ENCODE measurements around the gene FHIP2A. TPM values are rescaled to one million over a fixed set of nuclear protein-coding genes. Genes with fewer than 3 reads are reported as not detected.

FHIP2A gene
- total and polyA plus RNA-seq, 2 of the 4 experiments (the other 2 are of a cell fraction), result 10.7 to 16.5 TPM

DNA sequence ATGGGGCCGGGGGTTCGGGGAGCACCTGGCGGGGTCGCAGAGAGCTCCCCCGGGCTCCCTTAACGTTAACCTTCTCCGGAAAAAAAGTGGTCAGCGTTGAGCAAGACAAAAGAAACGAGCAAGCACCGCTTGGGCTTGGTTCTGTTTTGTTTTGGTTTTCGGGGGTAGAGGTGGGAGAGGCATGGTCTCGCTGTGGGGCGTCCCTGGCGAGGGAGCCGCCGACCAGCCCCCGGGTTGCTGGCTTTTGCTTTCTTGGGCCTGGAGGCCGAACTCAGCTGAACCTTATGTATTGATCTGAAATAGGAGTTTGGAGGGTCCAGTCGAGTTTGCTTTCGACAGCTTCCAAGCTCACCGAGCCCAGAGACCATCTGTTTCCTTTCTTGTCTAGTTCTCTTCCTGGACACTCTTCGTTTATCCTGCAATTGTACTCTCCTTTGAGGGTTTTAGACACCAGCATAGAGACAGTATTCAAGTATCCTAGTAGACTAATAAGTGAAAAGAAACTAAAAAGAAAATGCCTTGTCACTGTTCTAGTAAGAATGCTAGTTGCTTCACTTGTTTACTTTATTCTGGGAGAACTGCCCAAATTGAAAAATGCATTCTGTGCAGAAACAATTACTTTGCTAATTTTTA lies 980 bp downstream of the FHIP2A start:
- Histone ChIP-seq H2BK20ac (ENCODE audit: low read depth, low read length) (peak overlapping the region; percentile 90), H4K91ac (ENCODE audit: insufficient read depth, low read depth, low read length) (peak overlapping the region; percentile 96), H4K20me1 (ENCODE audit: insufficient read depth, low read length) (peaks cover 14% of the 10 kb centered on the region), H2BK120ac (ENCODE audit: low read depth, low read length) (peak overlapping the region; percentile 97), H2AK9ac (replicated peaks; ENCODE audit: low read depth, low read length, poor library complexity) (peak overlapping the region; percentile 88), H3K4me2 (ENCODE audit: low read depth, low read length) (peak overlapping the region; percentile 100), H3K9me1 (ENCODE audit: insufficient read depth, low read length) (no peaks in the 10 kb centered on the region), H4K5ac (ENCODE audit: low read depth, low read length) (peak overlapping the region; percentile 100), H3K23ac (ENCODE audit: low read depth, low read length) (peak overlapping the region; percentile 99), H2AK5ac (ENCODE audit: low read depth, low read length) (peak overlapping the region; percentile 91), H3K9ac (ENCODE audit: low read depth, low read length) (peak overlapping the region; percentile 100), H3K9me3 (ENCODE audit: control insufficient read depth, insufficient read depth, low read length) (no peaks in the 10 kb centered on the region), H3K4me1 (ENCODE audit: control insufficient read depth, insufficient read depth, low read length) (peaks cover 5% of the 10 kb centered on the region), H2AFZ (replicated peaks; ENCODE audit: low read length, poor library complexity) (peak overlapping the region; percentile 64), H4K8ac (ENCODE audit: low read depth in 2 of 2, low read length in 2 of 2) (peak overlapping the region; percentile 86 to 87), H3K18ac (ENCODE audit: low read depth, low read length) (peak overlapping the region; percentile 100), H3K36me3 (ENCODE audit: control insufficient read depth, insufficient read depth, low read length) (no peaks in the 10 kb centered on the region), H2BK15ac (ENCODE audit: low read depth, low read length) (peak overlapping the region; percentile 59; the same call in 2 of the 3 replicates), H3K27ac (ENCODE audit: insufficient read depth, low read length) (peak overlapping the region; percentile 99), H3K4ac (ENCODE audit: low read depth, low read length) (peak overlapping the region; percentile 100), H3K79me1 (ENCODE audit: low read depth in 1 of 2, low read length in 2 of 2) (peaks cover 0 to 10% of the 10 kb centered on the region in 2 experiments; a peak in 2 of 4 replicates), H2BK5ac (ENCODE audit: low read depth, low read length, poor library complexity, severe bottlenecking) (peak overlapping the region; percentile 100), H3K4me3 (ENCODE audit: insufficient read depth, low read depth, low read length) (peak overlapping the region; percentile 97), H3K14ac (replicated peaks; ENCODE audit: low read depth, low read length) (peak overlapping the region; percentile 100), H3K27me3 (ENCODE audit: control insufficient read depth, insufficient read depth, low read length) (no peaks in the 10 kb centered on the region), H3K56ac (ENCODE audit: extremely low read depth, insufficient read depth, low read length) (peak overlapping the region; percentile 99)
- DNase-seq (peak; percentile 74), ATAC-seq (ENCODE audit: low read depth) (peak; percentile 12)
- intact Hi-C loops (cut with micrococcal nuclease), result loop anchor here (2.0 kb wide), 1 partner anchor 108 kb away; no protein-coding TSS in a partner anchor
- dilution Hi-C loops (cut with HindIII; ENCODE audit: low sequenced_read_pairs, unreplicated experiment), result no loop called here
- TF ChIP-seq CEBPB (IDR thresholded peaks at IDR 0.05; ENCODE audit: low read depth, low read length) (peak; percentile 85), POLR2A (IDR thresholded peaks at IDR 0.05; ENCODE audit: low read depth, low read length) (peak; percentile 63), CHD1 (IDR thresholded peaks at IDR 0.05; ENCODE audit: low read depth, low read length) (no peak), RFX5 (IDR thresholded peaks at IDR 0.05; ENCODE audit: low read depth, low read length) (no peak), RCOR1 (IDR thresholded peaks at IDR 0.05; ENCODE audit: insufficient replicate concordance, low read length) (no peak), SMC3 (IDR thresholded peaks at IDR 0.05; ENCODE audit: low read depth, low read length) (no peak), MAFK (IDR thresholded peaks at IDR 0.05; ENCODE audit: low read depth, low read length) (peak; percentile 75), MAZ (IDR thresholded peaks at IDR 0.05; ENCODE audit: borderline replicate concordance, low read depth, low read length) (no peak; the same call in 1 of the 2 replicates), NFE2L2 (IDR thresholded peaks at IDR 0.05; ENCODE audit: low read depth, low read length) (peak; percentile 93)
- TF ChIP-seq, protein P1, sequence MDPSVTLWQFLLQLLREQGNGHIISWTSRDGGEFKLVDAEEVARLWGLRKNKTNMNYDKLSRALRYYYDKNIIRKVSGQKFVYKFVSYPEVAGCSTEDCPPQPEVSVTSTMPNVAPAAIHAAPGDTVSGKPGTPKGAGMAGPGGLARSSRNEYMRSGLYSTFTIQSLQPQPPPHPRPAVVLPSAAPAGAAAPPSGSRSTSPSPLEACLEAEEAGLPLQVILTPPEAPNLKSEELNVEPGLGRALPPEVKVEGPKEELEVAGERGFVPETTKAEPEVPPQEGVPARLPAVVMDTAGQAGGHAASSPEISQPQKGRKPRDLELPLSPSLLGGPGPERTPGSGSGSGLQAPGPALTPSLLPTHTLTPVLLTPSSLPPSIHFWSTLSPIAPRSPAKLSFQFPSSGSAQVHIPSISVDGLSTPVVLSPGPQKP (IDR thresholded peaks at IDR 0.05; ENCODE audit: borderline replicate concordance, low read depth, low read length), result no peak
- TF ChIP-seq, protein P2, sequence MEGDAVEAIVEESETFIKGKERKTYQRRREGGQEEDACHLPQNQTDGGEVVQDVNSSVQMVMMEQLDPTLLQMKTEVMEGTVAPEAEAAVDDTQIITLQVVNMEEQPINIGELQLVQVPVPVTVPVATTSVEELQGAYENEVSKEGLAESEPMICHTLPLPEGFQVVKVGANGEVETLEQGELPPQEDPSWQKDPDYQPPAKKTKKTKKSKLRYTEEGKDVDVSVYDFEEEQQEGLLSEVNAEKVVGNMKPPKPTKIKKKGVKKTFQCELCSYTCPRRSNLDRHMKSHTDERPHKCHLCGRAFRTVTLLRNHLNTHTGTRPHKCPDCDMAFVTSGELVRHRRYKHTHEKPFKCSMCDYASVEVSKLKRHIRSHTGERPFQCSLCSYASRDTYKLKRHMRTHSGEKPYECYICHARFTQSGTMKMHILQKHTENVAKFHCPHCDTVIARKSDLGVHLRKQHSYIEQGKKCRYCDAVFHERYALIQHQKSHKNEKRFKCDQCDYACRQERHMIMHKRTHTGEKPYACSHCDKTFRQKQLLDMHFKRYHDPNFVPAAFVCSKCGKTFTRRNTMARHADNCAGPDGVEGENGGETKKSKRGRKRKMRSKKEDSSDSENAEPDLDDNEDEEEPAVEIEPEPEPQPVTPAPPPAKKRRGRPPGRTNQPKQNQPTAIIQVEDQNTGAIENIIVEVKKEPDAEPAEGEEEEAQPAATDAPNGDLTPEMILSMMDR (conservative IDR thresholded peaks at IDR 0.05; ENCODE audit: low read depth, low read length), result no peak
- TSS peak; percentile 75 for BruUV-seq (replicated peaks)
- CTCF ChIA-PET, result interaction anchor here (0.7 to 1.4 kb wide), 6 partner anchors 9 to 296 kb away, joined by 3 to 5 read pairs (median 3); no protein-coding TSS in a partner anchor
- POLR2A ChIA-PET (ENCODE audit: unreplicated experiment), result interaction anchor here (0.6 kb wide), 1 partner anchor 13 kb away, joined by 3 read pairs; no protein-coding TSS in a partner anchor
- WGBS, 2 experiments (ENCODE audit: extremely low coverage in 2 of 2, insufficient read length in 1 of 2), result 0% methylated on average over 11 of the region's 22 CpGs; no CpG with 5 or more reads in 1 of the 2 experiments
- in situ Hi-C loops (cut with MboI; ENCODE audit: low sequenced_read_pairs), result no loop called here

Measured in IMR-90 (cell line).